Measurements from ENCODE around the gene CRCP.
"Not testable (repeated sequence)": the region's sequence is repeated elsewhere in the genome, so short reads cannot be mapped to it uniquely, and the experiment has no call there.

The CRCP gene

GRCh38 chr7:66162622-66163021 lies 48.0 kb downstream of the CRCP start:
- no peak for FAIRE-seq

DNA sequence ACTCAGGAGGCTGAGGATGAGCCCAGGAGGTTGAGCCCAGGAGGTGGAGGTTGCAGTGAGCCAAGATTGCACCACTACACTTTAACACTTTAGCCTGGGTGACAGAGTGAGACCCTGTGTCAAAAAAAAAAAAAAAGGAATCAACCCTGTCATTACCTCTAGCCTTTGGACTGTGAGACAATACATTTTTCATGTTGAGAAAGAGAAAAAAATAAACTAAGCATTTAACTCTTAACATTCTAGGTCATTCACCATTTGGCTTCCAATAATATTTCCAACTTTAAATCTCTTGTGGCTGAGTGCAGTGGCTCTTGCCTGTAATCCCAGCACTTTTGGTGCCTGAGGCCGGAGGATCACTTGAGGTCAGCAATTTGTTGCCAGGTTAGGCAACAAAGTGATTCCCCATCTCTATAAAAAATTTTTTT lies 48.6 kb downstream of the CRCP start:
- FAIRE-seq, result no peak

GRCh38 chr7:66164356-66164755 lies 49.7 kb downstream of the CRCP start:
- no peak for FAIRE-seq

DNA sequence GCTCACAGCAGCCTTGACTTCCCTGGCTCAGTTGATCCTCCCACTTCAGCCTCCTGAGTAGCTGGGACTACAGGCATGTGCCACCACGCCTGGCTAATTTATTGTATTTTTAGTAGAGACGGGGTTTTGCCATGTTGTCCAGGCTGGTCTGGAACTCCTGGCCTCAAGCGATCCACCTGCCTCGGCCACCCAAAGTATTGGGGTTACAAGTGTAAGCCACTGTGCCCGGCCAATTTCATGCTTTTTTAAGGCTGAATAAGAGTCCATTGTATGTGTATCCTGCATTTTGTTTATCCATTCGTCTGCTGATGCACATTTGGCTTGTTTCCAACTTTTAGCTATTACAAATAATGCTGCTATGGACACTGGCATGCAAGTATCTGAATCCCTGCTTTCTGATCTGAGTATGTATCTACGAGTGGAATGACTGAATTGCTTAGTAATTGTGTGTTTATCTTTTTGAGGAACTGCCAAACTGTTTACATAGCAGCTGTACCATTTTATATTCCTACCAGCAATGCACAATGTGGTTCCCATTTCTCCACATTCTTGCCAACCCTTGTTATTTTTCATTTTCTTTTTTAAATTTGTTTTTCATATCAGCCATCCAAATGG lies 53.2 kb downstream of the CRCP start:
- no peak for FAIRE-seq

DNA sequence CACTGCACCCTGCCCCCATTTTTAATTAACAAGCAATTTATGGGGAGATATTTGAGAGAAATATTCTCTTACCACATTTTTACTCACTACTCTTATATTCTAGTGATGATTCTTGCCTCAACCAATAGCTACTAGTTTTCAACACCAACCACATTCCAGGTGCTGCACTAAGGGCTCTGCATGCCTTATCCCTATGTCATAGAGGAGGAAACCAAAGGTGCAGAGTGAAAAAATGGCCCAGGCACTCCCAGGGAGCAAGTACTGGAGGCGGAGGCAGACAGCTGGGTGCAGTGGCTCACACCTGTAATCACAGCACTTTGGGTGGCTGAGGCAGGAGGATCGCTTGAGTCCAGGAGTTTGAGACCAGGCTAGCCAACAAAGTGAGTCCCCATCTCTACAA lies 55.0 kb downstream of the CRCP start:
- no peak for FAIRE-seq

DNA sequence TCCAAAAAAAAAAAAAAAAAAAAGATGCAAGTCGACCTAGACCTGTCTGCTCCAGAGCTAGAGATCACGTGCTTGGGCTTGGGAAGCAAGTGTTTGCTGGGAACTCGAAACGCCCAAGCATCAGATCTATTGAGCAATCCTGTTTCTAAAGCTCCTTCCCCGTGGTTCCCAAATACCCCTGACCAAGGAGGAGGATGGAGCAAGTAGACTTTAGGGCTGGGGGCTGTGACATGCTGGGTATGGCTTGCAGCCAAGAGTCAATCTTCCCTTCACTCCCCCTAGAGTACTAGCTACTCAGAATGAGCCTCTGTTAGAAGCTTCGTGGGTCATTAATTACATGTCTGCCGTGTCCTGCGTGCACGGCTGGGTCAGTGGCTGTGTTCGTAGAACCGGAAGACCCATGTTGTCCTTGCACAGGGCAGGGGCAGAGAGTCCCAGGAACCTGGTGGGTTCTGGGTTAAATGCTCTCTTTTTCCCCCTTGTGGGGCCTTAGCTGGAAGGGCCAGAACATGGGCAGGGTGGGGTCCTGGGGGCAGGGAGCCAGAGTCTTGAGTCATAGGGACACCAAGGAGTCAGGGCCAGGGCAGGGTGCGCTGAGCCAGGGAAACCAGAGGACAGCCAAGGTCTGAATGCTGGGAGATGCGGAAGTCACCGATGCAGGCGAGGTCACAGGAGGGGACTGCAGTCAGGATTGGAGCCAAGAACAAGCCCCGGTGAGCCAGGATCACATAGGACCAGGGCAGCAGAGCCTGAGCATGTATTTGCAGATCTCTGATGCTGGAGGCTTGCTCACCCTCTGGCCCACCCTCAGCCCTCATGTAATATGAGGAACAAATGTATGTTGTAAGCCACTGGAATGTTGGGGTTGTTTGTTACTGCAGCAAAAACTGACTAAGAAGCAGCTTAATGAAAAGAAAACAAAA lies 55.9 kb downstream of the CRCP start:
- FAIRE-seq, result no peak

GRCh38 chr7:66172536-66173401 lies 58.1 kb downstream of the CRCP start:
- not testable (repeated sequence) for FAIRE-seq

GRCh38 chr7:66173856-66174255 lies 59.2 kb downstream of the CRCP start:
- FAIRE-seq, result no peak

GRCh38 chr7:66175006-66175405 lies 60.4 kb downstream of the CRCP start:
- not testable (repeated sequence) for FAIRE-seq

DNA sequence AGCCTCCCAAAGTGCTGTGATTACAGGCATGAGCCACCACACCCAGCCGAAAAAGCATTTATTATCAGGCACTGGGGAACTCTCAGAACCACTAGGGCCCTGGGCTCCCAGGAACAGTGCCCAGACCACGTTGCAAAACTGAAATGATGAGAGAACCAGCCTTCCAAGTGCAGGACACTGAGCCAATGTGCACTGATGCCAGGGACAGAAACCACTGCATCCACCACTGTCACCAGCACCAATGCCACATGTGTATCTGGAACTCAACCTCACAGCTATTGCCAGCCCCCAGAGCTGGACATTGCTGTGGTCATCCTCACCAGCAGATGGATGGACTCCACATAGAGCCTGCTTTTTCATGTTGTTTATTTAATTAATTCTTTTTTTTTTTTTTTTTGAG lies 62.3 kb downstream of the CRCP start:
- FAIRE-seq, result no peak

- FAIRE-seq, result no peak
Measured at GRCh38 chr7:66178258-66178657, 63.6 kb downstream of the CRCP start.

DNA sequence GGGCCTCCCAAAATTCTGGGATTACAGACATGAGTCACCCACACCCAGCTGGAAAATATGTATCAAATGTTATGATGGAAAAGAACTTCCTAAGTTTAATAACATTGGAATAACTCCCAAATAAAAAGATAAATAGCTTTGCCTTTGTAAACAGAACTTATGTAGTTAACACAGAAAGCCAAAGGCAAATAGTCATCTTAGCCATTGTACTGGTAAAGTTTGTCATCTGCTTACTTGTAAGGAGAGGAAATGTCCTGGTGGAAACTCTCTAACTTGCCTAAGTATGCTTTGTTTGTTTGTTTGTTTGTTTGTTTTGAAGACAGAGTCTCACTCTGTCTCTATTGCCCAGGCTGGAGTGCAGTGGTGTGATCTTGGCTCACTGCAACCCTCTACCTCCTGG lies 66.7 kb downstream of the CRCP start:
- FAIRE-seq, result no peak

DNA sequence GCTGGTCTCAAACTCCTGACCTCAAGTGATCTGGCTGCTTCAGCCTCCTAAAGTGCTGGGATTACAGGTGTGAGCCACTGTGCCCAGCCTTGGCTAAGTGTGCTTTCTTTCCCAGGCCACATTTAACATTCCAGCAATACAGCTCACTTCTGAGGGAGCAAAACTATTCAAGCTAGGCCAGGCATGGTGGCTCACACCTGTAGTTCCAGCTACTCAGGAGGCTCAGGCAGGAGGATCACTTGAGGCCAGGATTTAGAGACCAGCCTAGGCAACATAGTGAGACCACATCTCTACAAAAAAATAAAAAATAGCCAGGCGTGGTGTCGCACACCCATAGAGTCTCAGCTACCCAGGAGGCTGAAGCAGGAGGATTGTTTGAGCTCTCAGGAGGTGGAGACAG lies 67.2 kb downstream of the CRCP start:
- FAIRE-seq, result no peak

GRCh38 chr7:66182920-66183319 lies 68.3 kb downstream of the CRCP start:
- no peak for FAIRE-seq

DNA sequence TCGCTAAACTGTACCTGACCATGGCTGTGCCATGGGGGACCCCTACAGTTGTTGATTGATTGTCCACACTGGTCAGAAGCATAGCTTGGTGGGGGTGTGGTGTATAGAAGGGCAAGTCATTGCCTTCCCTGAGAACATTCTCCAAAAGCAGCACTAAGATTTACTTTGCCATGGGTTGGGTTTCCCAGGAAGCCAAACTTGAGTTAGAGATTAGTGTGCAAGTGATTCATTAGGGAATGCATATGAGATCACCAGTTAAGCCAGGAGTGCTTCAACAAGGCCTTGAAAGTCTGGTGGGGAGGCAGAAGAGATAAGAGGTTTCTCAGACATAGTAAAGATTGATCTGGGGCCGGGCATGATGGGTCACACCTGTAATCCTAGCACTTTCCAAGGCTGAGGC lies 69.1 kb downstream of the CRCP start:
- FAIRE-seq, result no peak

DNA sequence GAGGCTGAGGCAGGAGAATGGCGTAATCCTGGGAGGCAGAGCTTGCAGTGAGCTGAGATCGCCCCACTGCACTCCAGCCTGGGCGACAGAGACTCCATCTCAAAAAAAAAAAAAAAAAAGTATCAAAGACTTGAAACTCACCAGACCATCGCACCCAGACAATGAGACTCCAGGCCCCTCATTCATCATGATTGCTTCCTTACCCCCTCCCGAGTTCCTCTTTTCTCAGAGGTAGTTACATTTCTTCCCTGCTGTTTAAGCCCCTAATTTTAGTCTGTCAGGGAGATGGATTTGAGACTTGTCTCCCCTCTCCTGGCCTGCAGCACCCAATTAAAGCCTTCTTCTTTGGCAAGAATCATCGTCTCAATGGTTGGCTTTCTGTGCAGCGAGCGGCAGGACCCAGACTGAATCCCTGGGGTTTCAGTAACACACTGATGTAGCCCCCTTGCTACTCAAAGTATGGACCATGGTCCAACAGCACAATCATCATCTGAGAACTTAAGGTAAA lies 71.1 kb downstream of the CRCP start:
- FAIRE-seq, result no peak

DNA sequence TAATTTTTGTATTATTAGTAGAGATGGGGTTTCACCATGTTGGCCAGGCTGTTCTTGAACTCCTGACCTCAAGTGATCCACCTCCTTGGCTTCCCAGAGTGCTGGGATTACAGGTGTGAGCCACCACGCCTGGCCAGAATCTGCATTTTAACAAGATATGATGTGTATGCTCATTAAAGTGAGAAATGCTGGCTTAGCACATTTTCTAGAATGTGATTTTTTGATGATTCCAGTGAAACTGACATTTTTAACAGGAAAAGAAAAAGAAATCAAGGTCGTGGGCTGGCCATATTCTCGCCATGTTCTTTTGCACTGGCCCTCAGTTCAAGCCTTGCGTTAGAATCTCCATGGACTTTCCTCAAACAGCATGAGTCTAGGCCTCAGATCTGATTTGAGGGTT lies 72.3 kb downstream of the CRCP start:
- no peak for FAIRE-seq

- FAIRE-seq, result no peak
Measured at GRCh38 chr7:66187905-66188304, 73.3 kb downstream of the CRCP start.

DNA sequence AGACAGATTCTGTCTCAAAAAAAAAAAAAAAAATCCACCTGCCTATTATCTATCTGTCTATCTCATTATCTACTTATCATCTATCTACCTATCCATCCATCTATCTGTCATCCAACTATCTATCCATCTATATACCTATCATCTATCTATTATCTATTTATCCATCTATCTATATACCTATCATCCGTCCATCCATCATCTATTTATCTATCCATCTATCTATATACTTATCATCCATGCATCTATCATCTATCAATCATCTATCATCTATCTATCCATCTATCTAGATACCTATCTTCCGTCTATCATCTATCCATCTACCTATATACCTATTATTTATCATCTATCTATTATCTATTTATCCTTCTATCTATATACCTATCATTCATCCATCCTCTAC lies 74.0 kb downstream of the CRCP start:
- FAIRE-seq, result no peak

DNA sequence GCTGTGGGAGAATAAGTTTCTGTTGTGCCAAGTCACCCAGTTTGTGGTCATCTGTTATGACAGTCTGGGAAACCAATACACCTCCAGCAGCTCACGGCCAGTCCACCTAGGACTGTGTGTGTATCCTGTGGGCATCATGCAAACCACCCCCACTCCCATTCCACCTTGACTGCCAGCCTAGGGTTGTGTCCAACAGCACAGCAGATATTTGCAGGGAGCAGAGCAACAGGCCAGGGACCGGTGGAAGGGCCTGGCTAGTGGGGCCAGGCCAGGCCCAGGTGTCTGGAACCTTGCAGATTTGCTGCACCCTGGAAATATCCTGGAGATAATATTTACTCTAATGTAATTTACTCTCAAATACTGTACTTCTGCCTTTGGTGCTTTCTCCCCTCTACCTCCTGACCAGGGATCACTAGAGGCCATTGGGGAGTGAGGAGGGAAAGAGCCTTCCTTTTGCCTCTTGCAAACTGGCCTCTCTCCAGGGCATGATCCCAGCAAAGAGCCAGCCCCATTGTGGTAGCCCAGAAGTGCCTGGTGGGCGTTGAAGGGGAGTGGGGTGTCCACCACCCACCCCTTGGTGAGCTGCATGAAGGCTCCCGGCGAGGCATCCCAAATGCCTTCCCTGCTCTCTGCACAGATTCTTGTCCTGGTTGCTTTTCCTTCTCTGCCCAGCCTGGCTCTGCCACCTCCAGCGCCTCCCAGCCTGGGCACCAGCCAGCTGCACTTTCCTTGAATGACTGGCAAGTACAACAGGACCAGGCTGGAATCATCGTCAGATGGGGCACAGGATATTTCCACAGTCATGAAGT lies 75.3 kb downstream of the CRCP start:
- FAIRE-seq, result no peak

- FAIRE-seq, result no peak
Measured at GRCh38 chr7:66190504-66190857, 75.8 kb downstream of the CRCP start.

GRCh38 chr7:66193146-66193725 lies 78.6 kb downstream of the CRCP start:
- no peak for FAIRE-seq

Data from G401.6 (cell line).